ENCODE results near the gene TACR3. TPM values are rescaled to one million over a fixed set of nuclear protein-coding genes. Genes with fewer than 3 reads are reported as not detected.

TACR3 gene, protein sequence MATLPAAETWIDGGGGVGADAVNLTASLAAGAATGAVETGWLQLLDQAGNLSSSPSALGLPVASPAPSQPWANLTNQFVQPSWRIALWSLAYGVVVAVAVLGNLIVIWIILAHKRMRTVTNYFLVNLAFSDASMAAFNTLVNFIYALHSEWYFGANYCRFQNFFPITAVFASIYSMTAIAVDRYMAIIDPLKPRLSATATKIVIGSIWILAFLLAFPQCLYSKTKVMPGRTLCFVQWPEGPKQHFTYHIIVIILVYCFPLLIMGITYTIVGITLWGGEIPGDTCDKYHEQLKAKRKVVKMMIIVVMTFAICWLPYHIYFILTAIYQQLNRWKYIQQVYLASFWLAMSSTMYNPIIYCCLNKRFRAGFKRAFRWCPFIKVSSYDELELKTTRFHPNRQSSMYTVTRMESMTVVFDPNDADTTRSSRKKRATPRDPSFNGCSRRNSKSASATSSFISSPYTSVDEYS
- not detected in 2 replicates for total RNA-seq (2011; cell fraction: chromatin; rRNA removed; ENCODE audit: low replicate concordance)
- not detected in 2 replicates for total RNA-seq (2011; cell fraction: nucleolus; rRNA removed)
- total RNA-seq (2011; cell fraction: nucleoplasm; rRNA removed) = not detected in 2 replicates
- total RNA-seq (2014; rRNA removed) = not detected in 2 replicates
- total RNA-seq (2014; rRNA removed; fragmentation: Illumina TruSeq; extraction: Trizol) = not detected in 2 replicates
- total RNA-seq (2015; rRNA removed; fragmentation: Illumina TruSeq; extraction: Trizol) = not detected in 2 replicates
- total RNA-seq (2021) = not detected in 2 replicates
- not detected in 2 replicates for polyA plus RNA-seq (2011; rRNA removed)
- not detected in 2 replicates for polyA plus RNA-seq (2011; cell fraction: cytosol; rRNA removed)
- not detected in 2 replicates for polyA plus RNA-seq (2011; cell fraction: nucleus; rRNA removed)
- not detected in 2 replicates for polyA plus RNA-seq (2012)
- polyA plus RNA-seq (2014; fragmentation: Illumina TruSeq; extraction: Trizol) = not detected in 2 replicates
- not detected for polyA plus RNA-seq (2014; fragmentation: Nextera tagmentation; extraction: Ambion mirVana)
- polyA plus RNA-seq (2014; rRNA removed) = not detected in 2 replicates
- not detected in 2 replicates for polyA minus RNA-seq (2011; rRNA and poly(A)+ RNA removed)
- polyA minus RNA-seq (2011; cell fraction: cytosol; rRNA and poly(A)+ RNA removed) = not detected in 2 replicates
- not detected in 2 replicates for polyA minus RNA-seq (2011; cell fraction: nucleus; rRNA and poly(A)+ RNA removed)
- Bru-seq, nascent RNA = percentile 7 among the genes with signal in this experiment
- BruChase-seq, experiment 1, labeled RNA remaining after a 2-hour chase = percentile 4 among the genes with signal in this experiment
- percentile 2 among the genes with signal in this experiment for BruChase-seq, experiment 2, labeled RNA remaining after a 6-hour chase
- long read RNA-seq, experiment 1 = 0 reads
- long read RNA-seq, experiment 2 = 0 reads
- long read RNA-seq, experiment 3 = 0 reads

DNA sequence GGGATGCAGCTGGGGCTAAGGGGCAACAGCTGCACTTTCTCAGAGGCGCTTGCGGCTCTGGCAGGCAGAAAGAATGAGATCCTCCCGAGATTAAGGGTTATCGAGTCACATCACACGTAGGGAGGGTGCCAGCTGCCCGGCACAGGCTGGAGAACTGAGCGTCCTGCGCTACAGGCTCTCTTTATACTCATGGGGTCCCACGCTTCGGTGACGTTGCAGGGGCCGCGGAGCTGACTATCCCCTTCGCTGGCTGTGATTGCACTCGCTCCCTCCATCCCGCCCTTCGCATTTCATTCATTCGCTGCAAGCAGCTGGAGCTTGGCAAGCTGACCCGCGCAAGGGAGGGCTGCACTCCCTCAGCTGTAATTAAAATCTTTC lies at the start of gene TACR3:
TACR3 (minus strand) TSS at position 156 of the 378 bp plus-strand sequence. CDS start 310 bp downstream, outside the sequence.
- H3K27ac ChIP-seq (ENCODE audit: extremely low read depth, low read depth, low read length) = no peak within 1 kb of the TSS
- H3K9me1 ChIP-seq (ENCODE audit: control insufficient read depth, insufficient read depth, low read length) = no peaks in the 10 kb centered on the region
- H3K9ac ChIP-seq (ENCODE audit: insufficient read depth in 1 of 2, low read depth in 2 of 2, low read length in 2 of 2) = no peak within 1 kb of the TSS
- H3K4me2 ChIP-seq (ENCODE audit: insufficient read depth, low read length) = no peak within 1 kb of the TSS
- no peak within 1 kb of the TSS for H2AFZ ChIP-seq (ENCODE audit: low read depth, low read length)
- no peak within 1 kb of the TSS for H3K4me3 ChIP-seq
- no TSS peak for BruUV-seq (replicated peaks)
- WGBS (ENCODE audit: insufficient coverage, low coverage, missing lambda C conversion rate) = 2% methylated on average over 20 of the region's 20 CpGs
- DNase-seq (ENCODE audit: extremely low read depth in 1 of 4, low spot score in 3 of 4) = no peak
- H3K27me3 ChIP-seq (ENCODE audit: control insufficient read depth in 2 of 2, insufficient read depth in 2 of 2, low read length in 2 of 2) = no peaks in the 10 kb centered on the region
- H3K4me1 ChIP-seq (replicated peaks in 1 of 2; ENCODE audit: control insufficient read depth in 2 of 2, insufficient read depth in 2 of 2, low read length in 2 of 2) = no peaks in the 10 kb centered on the region
- H4K20me1 ChIP-seq (replicated peaks; ENCODE audit: control insufficient read depth, insufficient read depth, low read length) = no peaks in the 10 kb centered on the region
- in situ Hi-C loops (cut with MboI) = no loop called here
- H3K79me2 ChIP-seq (ENCODE audit: control insufficient read depth, insufficient read depth, low read length) = no peaks in the 10 kb centered on the region
- H3K36me3 ChIP-seq (ENCODE audit: control insufficient read depth, insufficient read depth, low read length) = no peaks in the 10 kb centered on the region
- H3K9me3 ChIP-seq (replicated peaks; ENCODE audit: control insufficient read depth, insufficient read depth, low read depth, low read length) = no peaks in the 10 kb centered on the region
- ATAC-seq = no peak
- POLR2A ChIA-PET = no interaction called here
- intact Hi-C loops (cut with micrococcal nuclease) = no loop called here
- CTCF ChIA-PET (ENCODE audit: low intra/inter-chr PET ratio) = no interaction called here
- FAIRE-seq = no peak
- TF ChIP-seq MTA3 (IDR thresholded peaks at IDR 0.05; ENCODE audit: borderline replicate concordance) (no peak), GATAD2B (IDR thresholded peaks at IDR 0.05; ENCODE audit: borderline replicate concordance) (no peak), RHOXF2B (CRISPR knock-in tag; conservative IDR thresholded peaks at IDR 0.05) (no peak), ZNF780A (CRISPR knock-in tag; IDR thresholded peaks at IDR 0.05) (no peak), ZNF197 (CRISPR knock-in tag; IDR thresholded peaks at IDR 0.05; ENCODE audit: low read depth) (no peak), DNMT1 (IDR thresholded peaks at IDR 0.05) (no peak), MIER1 (IDR thresholded peaks at IDR 0.05; ENCODE audit: low read depth) (no peak), ATF7 (IDR thresholded peaks at IDR 0.05) (no peak), SAFB (IDR thresholded peaks at IDR 0.05; ENCODE audit: borderline replicate concordance, low read depth, low read length) (no peak)
- TF ChIP-seq, protein P1, sequence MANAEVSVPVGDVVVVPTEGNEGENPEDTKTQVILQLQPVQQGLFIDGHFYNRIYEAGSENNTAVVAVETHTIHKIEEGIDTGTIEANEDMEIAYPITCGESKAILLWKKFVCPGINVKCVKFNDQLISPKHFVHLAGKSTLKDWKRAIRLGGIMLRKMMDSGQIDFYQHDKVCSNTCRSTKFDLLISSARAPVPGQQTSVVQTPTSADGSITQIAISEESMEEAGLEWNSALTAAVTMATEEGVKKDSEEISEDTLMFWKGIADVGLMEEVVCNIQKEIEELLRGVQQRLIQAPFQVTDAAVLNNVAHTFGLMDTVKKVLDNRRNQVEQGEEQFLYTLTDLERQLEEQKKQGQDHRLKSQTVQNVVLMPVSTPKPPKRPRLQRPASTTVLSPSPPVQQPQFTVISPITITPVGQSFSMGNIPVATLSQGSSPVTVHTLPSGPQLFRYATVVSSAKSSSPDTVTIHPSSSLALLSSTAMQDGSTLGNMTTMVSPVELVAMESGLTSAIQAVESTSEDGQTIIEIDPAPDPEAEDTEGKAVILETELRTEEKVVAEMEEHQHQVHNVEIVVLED (CRISPR knock-in tag; IDR thresholded peaks at IDR 0.05) = no peak
- TF ChIP-seq, protein P2, sequence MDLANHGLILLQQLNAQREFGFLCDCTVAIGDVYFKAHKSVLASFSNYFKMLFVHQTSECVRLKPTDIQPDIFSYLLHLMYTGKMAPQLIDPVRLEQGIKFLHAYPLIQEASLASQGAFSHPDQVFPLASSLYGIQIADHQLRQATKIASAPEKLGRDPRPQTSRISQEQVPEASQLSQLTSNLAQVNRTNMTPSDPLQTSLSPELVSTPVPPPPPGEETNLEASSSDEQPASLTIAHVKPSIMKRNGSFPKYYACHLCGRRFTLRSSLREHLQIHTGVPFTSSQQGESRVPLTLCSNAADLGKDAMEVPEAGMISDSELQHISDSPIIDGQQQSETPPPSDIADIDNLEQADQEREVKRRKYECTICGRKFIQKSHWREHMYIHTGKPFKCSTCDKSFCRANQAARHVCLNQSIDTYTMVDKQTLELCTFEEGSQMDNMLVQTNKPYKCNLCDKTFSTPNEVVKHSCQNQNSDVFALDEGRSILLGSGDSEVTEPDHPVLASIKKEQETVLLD (IDR thresholded peaks at IDR 0.05) = no peak
- TF ChIP-seq, protein P3, sequence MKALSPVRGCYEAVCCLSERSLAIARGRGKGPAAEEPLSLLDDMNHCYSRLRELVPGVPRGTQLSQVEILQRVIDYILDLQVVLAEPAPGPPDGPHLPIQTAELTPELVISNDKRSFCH (CRISPR knock-in tag; IDR thresholded peaks at IDR 0.05) = no peak
- TF ChIP-seq, protein P3 (tag; IDR thresholded peaks at IDR 0.05) = no peak
